Measurements from ENCODE around the gene SCO1.
"Not testable (repeated sequence)": the region's sequence is repeated elsewhere in the genome, so short reads cannot be mapped to it uniquely, and the experiment has no call there.

SCO1 gene

DNA sequence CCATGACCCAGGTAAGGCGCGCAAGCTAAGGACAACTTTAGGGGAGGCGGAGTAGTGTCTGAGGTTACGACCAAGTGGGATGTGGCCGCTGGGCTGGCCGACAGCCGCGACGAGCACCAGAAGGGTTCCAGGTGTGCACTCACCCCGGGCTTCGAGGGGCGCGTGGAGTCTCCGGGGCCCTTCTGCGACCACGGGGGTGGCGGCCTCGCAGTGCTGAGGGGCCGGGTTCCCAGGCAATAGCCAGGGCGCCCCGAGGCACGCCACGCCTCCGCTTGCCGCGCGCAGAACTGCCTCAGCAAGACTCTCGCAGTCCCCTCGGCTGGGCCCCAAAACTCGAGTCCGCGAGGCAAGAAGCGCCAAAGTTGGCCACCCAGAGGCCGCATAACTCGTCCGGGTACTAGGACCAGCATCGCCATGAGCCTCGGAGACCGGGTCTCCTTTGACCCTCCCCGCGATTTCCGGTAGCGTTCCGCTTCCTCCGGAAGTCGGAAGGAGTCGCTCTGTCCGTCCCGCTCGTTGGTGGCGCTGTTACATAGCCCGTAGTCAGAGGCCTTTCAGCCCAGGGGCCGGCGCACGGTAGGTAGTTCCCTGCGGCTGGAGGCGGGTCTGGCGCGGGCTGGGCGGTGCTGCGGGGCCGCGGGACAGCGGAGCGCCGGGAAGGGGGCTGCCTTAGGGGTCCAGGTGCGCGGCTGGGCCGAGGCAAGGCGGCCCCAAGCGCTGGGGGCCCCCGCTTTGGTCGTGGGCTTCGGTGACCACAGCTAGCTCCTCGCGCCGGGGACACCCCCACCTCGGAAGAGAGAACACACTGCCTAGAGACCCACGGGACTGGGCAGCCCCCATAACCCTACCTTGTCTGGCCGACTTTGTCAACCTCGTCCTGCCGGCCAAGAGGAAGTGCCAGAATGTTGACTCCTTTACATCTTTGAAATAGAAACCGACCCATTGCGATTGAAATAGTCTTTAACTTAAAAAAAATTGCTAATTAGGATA is at the start of gene SCO1, which contains the start of gene ADPRM:
SCO1 (minus strand) TSS at position 442 of the 990 bp plus-strand sequence; CDS start at position 416, 26 bp downstream.
ADPRM (plus strand) TSS at position 503 of the 990 bp plus-strand sequence. CDS start 7,333 bp downstream, outside the sequence.
- DNase-seq (ENCODE audit: low read depth): peak; percentile 83

DNA sequence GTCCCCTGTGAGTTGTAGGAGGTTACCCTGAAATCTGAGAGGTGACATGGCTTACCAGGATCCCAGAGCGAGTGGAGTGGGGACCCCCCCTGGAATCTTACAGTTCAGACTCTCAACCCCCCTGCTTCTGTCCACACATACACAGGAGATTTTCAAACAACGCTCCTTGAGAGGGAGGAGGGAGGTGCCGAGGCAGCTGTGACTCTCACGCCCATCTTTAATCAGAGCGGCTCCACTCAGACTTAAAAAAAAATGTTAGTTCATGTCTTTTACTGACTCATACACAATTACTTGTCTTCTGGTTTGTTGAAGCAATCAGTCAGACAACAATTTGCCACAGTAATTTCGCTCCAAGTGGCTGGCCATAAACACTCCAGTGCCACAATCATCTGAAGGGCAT is 47.9 kb upstream of the SCO1 start:
- no peak for DNase-seq (ENCODE audit: low read depth)

- DNase-seq (ENCODE audit: low read depth): no peak
These were observed 47.2 kb upstream of the SCO1 start for GRCh38 chr17:10744501-10745000.

GRCh38 chr17:10743316-10744009 is 46.1 kb upstream of the SCO1 start:
- no peak for DNase-seq (ENCODE audit: low read depth)

- no peak for DNase-seq (ENCODE audit: low read depth)
These were observed 45.1 kb upstream of the SCO1 start for GRCh38 chr17:10742431-10742830.

- no peak for DNase-seq (ENCODE audit: low read depth)
These were observed 44.2 kb upstream of the SCO1 start for GRCh38 chr17:10741416-10742135.

DNA sequence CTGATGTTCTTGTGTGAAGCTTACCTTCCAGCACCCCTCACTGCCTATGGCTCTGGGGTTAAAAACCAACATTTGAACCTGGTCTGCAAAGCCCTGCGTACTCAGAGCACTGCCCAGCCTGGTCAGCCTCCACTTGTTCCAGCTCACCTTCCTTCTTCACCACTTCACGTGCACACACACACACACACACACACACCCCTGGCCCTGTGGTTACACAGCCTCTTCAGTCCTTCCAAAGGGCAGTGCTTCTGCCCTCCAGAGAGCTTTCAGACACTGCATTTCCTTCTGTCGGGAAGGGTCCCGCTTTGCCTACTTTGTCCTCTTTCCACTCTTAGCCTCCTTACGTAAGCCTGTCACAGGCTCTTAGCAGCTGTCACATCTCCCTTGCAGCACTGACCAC is 42.1 kb upstream of the SCO1 start:
- no peak for DNase-seq (ENCODE audit: low read depth)

GRCh38 chr17:10738521-10739258 is 41.4 kb upstream of the SCO1 start:
- DNase-seq (ENCODE audit: low read depth): no peak

DNA sequence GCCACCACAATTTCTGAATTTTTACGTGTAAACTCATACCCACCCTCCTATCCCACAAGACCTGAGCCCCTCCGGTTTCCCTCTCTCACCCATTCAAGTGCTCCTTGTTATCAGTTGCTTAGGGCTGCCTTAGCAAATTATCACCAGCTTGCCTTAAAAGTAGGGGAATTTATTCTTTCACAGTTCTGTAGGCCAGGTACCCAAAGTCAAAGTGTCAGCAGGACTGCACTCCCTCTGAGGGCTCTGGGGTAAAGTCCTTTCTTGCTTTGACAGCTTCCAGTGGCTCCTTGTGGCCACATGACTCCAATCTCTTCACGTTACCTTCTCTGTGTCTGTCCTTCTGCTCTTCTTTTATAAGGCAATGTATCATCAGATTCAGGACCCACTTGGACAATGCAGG is 40.4 kb upstream of the SCO1 start:
- DNase-seq (ENCODE audit: low read depth): no peak

GRCh38 chr17:10737168-10737622 is 39.9 kb upstream of the SCO1 start:
- DNase-seq (ENCODE audit: low read depth): no peak

DNA sequence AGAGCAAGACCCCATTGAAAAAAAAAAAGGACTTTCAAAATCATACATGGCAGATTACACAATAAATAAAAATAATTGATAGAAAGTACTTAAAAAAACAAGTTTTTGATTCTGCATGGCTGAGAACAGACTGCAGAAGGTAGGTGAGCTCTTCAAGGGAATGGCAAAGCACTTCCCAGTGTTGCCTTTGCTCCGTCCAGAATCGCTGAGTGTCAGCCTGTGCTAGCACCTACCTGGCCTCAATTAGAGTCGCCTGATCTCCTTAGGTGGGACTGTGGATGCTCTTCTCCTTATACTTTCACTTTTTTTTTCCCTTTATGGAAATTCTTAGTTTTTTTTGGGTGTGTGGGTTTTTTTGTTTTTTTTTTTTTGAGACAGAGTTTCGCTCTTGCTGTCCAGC is 38.5 kb upstream of the SCO1 start:
- DNase-seq (ENCODE audit: low read depth): no peak

GRCh38 chr17:10735251-10735650 is 37.9 kb upstream of the SCO1 start:
- DNase-seq (ENCODE audit: low read depth): no peak

- DNase-seq (ENCODE audit: low read depth): no peak
These were observed 36.3 kb upstream of the SCO1 start for GRCh38 chr17:10733666-10734065.

DNA sequence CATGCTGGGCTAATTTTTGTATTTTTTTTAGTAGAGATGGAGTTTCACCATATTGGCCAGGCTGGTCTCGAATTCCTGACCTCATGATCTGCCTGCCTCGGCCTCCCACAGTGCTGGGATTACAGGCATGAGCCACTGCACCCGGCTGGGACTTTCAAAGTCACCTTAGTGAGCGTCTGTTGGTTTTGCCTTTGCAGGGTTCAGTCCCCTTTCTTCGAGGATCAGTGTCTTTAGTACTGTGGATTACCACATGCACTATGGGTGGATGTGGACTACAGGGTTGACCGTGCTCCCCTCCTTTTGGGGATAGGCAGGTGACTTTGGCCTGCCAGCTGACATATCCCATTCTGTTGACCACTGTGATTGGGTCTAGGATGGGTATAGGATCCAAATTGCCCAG is 34.8 kb upstream of the SCO1 start:
- not testable (repeated sequence) for DNase-seq (ENCODE audit: low read depth)

DNA sequence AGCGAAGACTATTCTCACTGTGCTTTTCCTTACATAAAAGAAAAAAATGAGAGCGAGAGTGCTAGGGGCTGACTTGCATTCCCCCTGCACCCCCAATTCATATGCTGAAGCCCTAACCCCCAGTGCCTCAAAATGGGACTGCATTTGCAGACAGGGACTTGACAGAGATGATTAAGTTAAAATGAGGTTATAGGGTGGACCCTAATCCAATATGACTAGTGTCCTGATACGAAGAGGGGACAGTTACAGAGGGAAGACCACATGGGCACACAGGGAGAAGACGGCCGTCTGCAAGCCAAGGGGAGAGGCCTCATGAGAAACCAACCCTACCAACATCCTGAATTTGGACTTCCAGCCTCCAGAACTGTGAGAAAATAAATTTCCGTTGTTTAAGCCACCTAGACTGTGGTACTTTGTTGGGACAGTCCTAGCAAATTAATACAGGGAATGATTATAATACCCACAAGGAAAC is 34.1 kb upstream of the SCO1 start:
- DNase-seq (ENCODE audit: low read depth): no peak

GRCh38 chr17:10730247-10730646 is 32.9 kb upstream of the SCO1 start:
- DNase-seq (ENCODE audit: low read depth): not testable (repeated sequence)

- peak; percentile 17 for DNase-seq (ENCODE audit: low read depth)
These were observed 32.2 kb upstream of the SCO1 start, which contains the start of gene TMEM220 for GRCh38 chr17:10729334-10730193. TSS of gene TMEM220 (minus strand) at chr17:10730023. CDS start at chr17:10729851, 172 bp downstream.

DNA sequence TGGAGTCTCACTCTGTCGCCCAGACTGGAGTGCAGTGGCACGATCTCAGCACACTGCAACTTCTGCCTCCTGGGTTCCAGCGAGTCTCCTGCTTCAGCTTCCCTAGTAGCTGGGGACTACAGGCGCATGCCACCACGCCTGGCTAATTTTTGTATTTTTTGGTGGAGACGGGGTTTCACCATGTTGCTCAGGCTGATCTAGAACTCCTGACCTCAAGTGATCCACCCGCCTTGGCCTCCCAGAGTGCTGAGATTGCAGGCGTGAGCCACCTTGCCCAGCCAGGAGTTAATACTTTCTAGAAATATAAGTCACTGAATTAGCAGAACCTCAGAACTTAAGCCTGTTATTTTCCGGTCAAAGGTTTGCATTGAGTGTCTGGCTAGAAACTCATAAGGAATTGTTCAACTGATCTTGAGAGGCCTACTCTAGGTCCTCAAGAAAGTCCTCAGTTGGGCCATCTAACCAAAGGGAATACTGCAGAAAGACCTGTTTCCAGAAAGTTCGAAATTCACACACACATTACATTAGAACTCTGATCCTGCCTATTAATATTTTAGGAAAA is 31.1 kb upstream of the SCO1 start:
- DNase-seq (ENCODE audit: low read depth): no peak

GRCh38 chr17:10727192-10727591 is 29.9 kb upstream of the SCO1 start:
- DNase-seq (ENCODE audit: low read depth): no peak

DNA sequence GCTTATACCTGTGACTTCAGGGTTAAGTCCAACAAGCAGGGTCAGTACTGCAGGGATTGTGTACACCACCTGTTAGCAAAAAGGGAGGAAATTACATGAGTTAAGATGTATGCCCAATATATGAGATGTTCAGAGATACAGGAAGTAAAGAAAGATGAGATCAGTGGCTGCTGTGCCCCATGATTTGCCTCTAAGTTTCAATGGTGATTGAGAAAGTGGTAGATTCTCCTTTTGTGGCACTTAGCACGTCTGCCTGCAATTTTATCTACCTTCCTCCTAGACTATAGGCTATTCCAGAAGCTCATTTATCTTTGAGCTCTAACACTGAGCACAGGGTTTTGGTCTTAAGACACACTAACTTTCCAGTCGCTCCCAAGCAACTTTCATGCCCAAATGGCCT is 28.9 kb upstream of the SCO1 start:
- no peak for DNase-seq (ENCODE audit: low read depth)
